OCI-LY7 (cell line): ENCODE data around the gene ROR2. TPM values are rescaled to one million over a fixed set of nuclear protein-coding genes. Genes with fewer than 3 reads are reported as not detected.

Source experiments
- BruUV-seq: library from RNA; stranded (reverse); fragments of 400-500 nt; replicated peaks from 2 replicates; lab custom pipeline; 2021; lab: Mats Ljungman, UMichigan
- CTCF ChIA-PET: fragments of 300-600 bp; sonication (Branson Sonifier 250); formaldehyde crosslinking; loops from one replicate; lab custom pipeline; 2022; ENCODE audit warnings: antibody characterized with exemption; ENCODE audit not compliant: unreplicated experiment; lab: Charles Lee
- POLR2A ChIA-PET: fragments of 300-600 bp; sonication (Branson Sonifier 250); formaldehyde crosslinking; loops from one replicate; lab custom pipeline; 2022; ENCODE audit warnings: antibody characterized with exemption; lab: Charles Lee
- DNase-seq: peaks from one replicate; pipeline ENCODE4 v3.0.0-alpha.2; 2015; ENCODE audit warnings: low spot score
- H2AFZ ChIP-seq: fragments of 200-600 bp; sonication (generic), shearing (Covaris generic); 2 replicates; pipeline ENCODE4 v1.6.1; 2014; ENCODE audit warnings: mild to moderate bottlenecking, antibody characterized with exemption, low read length, moderate library complexity
- H3K27ac ChIP-seq: fragments of 200-600 bp; sonication (generic); 2 replicates; pipeline ENCODE4 v1.5.1; 2014; ENCODE audit warnings: mixed run types, low read depth, mild to moderate bottlenecking, moderate library complexity, low read length, inconsistent platforms; ENCODE audit not compliant: poor library complexity, severe bottlenecking
- H3K36me3 ChIP-seq: fragments of 200-600 bp; sonication (generic); 2 replicates; pipeline ENCODE4 v1.6.1; 2014; ENCODE audit warnings: mild to moderate bottlenecking, antibody characterized with exemption, low read length, moderate library complexity, mixed read lengths; ENCODE audit not compliant: insufficient read depth
- H3K4me1 ChIP-seq: fragments of 200-600 bp; sonication (generic); 2 replicates; pipeline ENCODE4 v1.5.1; 2014; ENCODE audit warnings: mild to moderate bottlenecking, low read length; ENCODE audit not compliant: insufficient read depth, poor library complexity, severe bottlenecking
- H3K4me2 ChIP-seq: fragments of 200-600 bp; sonication (generic); 2 replicates; pipeline ENCODE4 v1.6.1; 2014; ENCODE audit warnings: mild to moderate bottlenecking, low read length
- H3K4me3 ChIP-seq: fragments of 200-600 bp; sonication (generic); 2 replicates; pipeline ENCODE4 v1.5.1; 2014; ENCODE audit warnings: mild to moderate bottlenecking, low read depth, low read length; ENCODE audit not compliant: poor library complexity, severe bottlenecking
- H3K79me2 ChIP-seq: fragments of 200-600 bp; sonication (generic); 2 replicates; pipeline ENCODE4 v1.6.1; 2016; ENCODE audit warnings: low read depth, mild to moderate bottlenecking, low read length, moderate library complexity, mixed read lengths; ENCODE audit not compliant: insufficient read depth
- H3K9me2 ChIP-seq: fragments of 200-600 bp; sonication (generic); 2 replicates; pipeline ENCODE4 v1.6.1; 2016; ENCODE audit warnings: mild to moderate bottlenecking, low read length, mixed read lengths; ENCODE audit not compliant: insufficient read depth
- H3K9me3 ChIP-seq: fragments of 200-600 bp; sonication (generic); 2 replicates; pipeline ENCODE4 v1.6.1; 2014; ENCODE audit warnings: mild to moderate bottlenecking, mixed run types, low read length, mixed read lengths
- H4K20me1 ChIP-seq: fragments of 200-600 bp; sonication (generic); 2 replicates; pipeline ENCODE4 v1.6.1; 2014; ENCODE audit warnings: mild to moderate bottlenecking, antibody characterized with exemption, low read length, moderate library complexity, mixed read lengths; ENCODE audit not compliant: insufficient read depth
- EZH2phosphoT487 ChIP-seq: fragments of 200-600 bp; sonication (generic); IDR thresholded peaks from 2 replicates; pipeline ENCODE4 v1.6.1; 2018; ENCODE audit warnings: low read depth, borderline replicate concordance, mild to moderate bottlenecking, mixed run types, antibody characterized with exemption, low read length, moderate library complexity, mixed read lengths
- intact Hi-C: fragments of 100-400 bp; cut with micrococcal nuclease; formaldehyde crosslinking; loops from one replicate; pipeline ENCODE4 v1.10.0; 2022; ENCODE audit not compliant: unreplicated experiment
- total RNA-seq, 2 experiments: library from RNA; depleted of rRNA in 1 of 2; stranded (reverse); fragments of >200 nt in 1 of 2; shearing (Covaris generic) in 1 of 2; gene quantifications; 2 replicates each; pipeline ENCODE4 v1.2.3, GENCODE V29; 2014 to 2022
- TF ChIP-seq, protein P1 (sequence below): fragments of 200-600 bp; sonication (generic); conservative IDR thresholded peaks from 2 replicates; pipeline ENCODE4 v1.5.1; 2014; ENCODE audit warnings: mild to moderate bottlenecking, antibody characterized with exemption, low read length, moderate library complexity, mixed read lengths

ROR2 gene
- total RNA-seq, 2 experiments from 2014 or later, result 0.10 to 0.19 TPM

DNA sequence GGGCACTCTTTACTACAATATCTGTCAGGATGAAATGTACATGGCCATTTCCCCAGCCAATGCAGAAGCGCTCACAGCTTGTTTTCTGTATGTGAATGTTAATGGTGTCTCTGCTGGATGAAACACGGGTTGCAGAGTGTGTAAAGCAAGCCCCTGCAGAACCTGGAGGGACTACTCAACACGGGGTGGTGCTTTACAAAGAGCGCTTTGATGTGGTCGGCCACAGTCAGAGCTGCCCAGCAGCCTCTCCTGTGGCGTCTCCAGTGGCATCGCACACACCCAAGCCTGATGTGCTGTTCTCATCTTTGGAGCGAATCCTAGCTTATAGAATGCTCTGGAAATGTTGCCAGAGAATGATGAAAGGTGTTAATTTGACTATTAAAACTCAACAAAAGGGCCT is 363.7 kb downstream of the ROR2 start:
- Histone ChIP-seq H4K20me1 (no peaks in the 10 kb centered on the region), H3K36me3 (no peaks in the 10 kb centered on the region), H3K27ac (no peak overlapping the region), H2AFZ (no peak overlapping the region), H3K79me2 (no peaks in the 10 kb centered on the region), H3K9me3 (no peaks in the 10 kb centered on the region), H3K4me1 (no peaks in the 10 kb centered on the region), H3K4me3 (no peak overlapping the region), H3K9me2 (no peaks in the 10 kb centered on the region), H3K4me2 (no peak overlapping the region)
- POLR2A ChIA-PET, result no interaction called here
- no peak for TF ChIP-seq EZH2phosphoT487
- TF ChIP-seq, protein P1, sequence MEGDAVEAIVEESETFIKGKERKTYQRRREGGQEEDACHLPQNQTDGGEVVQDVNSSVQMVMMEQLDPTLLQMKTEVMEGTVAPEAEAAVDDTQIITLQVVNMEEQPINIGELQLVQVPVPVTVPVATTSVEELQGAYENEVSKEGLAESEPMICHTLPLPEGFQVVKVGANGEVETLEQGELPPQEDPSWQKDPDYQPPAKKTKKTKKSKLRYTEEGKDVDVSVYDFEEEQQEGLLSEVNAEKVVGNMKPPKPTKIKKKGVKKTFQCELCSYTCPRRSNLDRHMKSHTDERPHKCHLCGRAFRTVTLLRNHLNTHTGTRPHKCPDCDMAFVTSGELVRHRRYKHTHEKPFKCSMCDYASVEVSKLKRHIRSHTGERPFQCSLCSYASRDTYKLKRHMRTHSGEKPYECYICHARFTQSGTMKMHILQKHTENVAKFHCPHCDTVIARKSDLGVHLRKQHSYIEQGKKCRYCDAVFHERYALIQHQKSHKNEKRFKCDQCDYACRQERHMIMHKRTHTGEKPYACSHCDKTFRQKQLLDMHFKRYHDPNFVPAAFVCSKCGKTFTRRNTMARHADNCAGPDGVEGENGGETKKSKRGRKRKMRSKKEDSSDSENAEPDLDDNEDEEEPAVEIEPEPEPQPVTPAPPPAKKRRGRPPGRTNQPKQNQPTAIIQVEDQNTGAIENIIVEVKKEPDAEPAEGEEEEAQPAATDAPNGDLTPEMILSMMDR, result no peak
- BruUV-seq, result no TSS peak
- DNase-seq, result no peak
- intact Hi-C loops, result no loop called here
- CTCF ChIA-PET, result no interaction called here

- Histone ChIP-seq H3K4me1 (no peaks in the 10 kb centered on the region), H4K20me1 (no peaks in the 10 kb centered on the region), H2AFZ (no peak overlapping the region), H3K36me3 (no peaks in the 10 kb centered on the region), H3K9me2 (no peaks in the 10 kb centered on the region), H3K9me3 (no peaks in the 10 kb centered on the region), H3K4me3 (no peak overlapping the region), H3K4me2 (no peak overlapping the region), H3K27ac (no peak overlapping the region), H3K79me2 (no peaks in the 10 kb centered on the region)
- ChIA-PET CTCF (no interaction called here), POLR2A (no interaction called here)
- no peak for DNase-seq
- no TSS peak for BruUV-seq
- TF ChIP-seq, protein P1, result no peak
- no peak for TF ChIP-seq EZH2phosphoT487
- intact Hi-C loops, result no loop called here
Measured at GRCh38 chr9:91583966-91584365, 366.1 kb downstream of the ROR2 start.

- Histone ChIP-seq H3K4me3 (no peak overlapping the region), H2AFZ (no peak overlapping the region), H3K9me3 (no peaks in the 10 kb centered on the region), H3K36me3 (no peaks in the 10 kb centered on the region), H3K9me2 (no peaks in the 10 kb centered on the region), H3K79me2 (no peaks in the 10 kb centered on the region), H3K4me2 (no peak overlapping the region), H3K4me1 (no peaks in the 10 kb centered on the region), H3K27ac (no peak overlapping the region), H4K20me1 (no peaks in the 10 kb centered on the region)
- intact Hi-C loops, result no loop called here
- POLR2A ChIA-PET, result no interaction called here
- BruUV-seq, result no TSS peak
- CTCF ChIA-PET, result no interaction called here
- no peak for TF ChIP-seq EZH2phosphoT487
- TF ChIP-seq, protein P1, result no peak
- DNase-seq, result no peak
Measured at GRCh38 chr9:91583161-91583875, 366.7 kb downstream of the ROR2 start.
